ENCODE measurements around the gene SAMSN1. TPM values are rescaled to one million over a fixed set of nuclear protein-coding genes. Genes with fewer than 3 reads are reported as not detected.

Gene SAMSN1
- polyA plus RNA-seq, 1 of the 3 experiments (the other 2 are of a cell fraction) = not detected

- H3K9me3 ChIP-seq = no peaks in the 10 kb centered on the region
- no peaks in the 10 kb centered on the region for H4K20me1 ChIP-seq (ENCODE audit: insufficient read depth)
- no peak overlapping the region for H3K9ac ChIP-seq
- no peaks in the 10 kb centered on the region for H3K27me3 ChIP-seq (ENCODE audit: insufficient read depth)
- H3K4me1 ChIP-seq (ENCODE audit: control insufficient read depth in 1 of 2, insufficient read depth in 2 of 2, low read depth in 1 of 2, low read length in 1 of 2) = no peaks in the 10 kb centered on the region
- H3K9me2 ChIP-seq = no peaks in the 10 kb centered on the region
- TF ChIP-seq YY1 (IDR thresholded peaks at IDR 0.05; ENCODE audit: low read depth) (no peak), ZBTB33 (IDR thresholded peaks at IDR 0.05; ENCODE audit: borderline replicate concordance, low read depth) (no peak), CHD2 (IDR thresholded peaks at IDR 0.05; ENCODE audit: low read length, partially characterized antibody) (no peak), GABPA (IDR thresholded peaks at IDR 0.05; ENCODE audit: low read depth) (no peak), TAF1 (IDR thresholded peaks at IDR 0.05; ENCODE audit: borderline replicate concordance, low read depth, low read length) (no peak), MAX (IDR thresholded peaks at IDR 0.05; ENCODE audit: low read depth) (no peak), REST (IDR thresholded peaks at IDR 0.05; ENCODE audit: low read depth, low read length) (no peak), SMC3 (IDR thresholded peaks at IDR 0.05; ENCODE audit: low read depth, low read length) (no peak), MEF2A (IDR thresholded peaks at IDR 0.05; ENCODE audit: borderline replicate concordance, low read depth) (no peak), USF2 (IDR thresholded peaks at IDR 0.05; ENCODE audit: borderline replicate concordance, low read depth, low read length) (no peak), RCOR1 (IDR thresholded peaks at IDR 0.05; ENCODE audit: low read length) (no peak), FOXM1 (IDR thresholded peaks at IDR 0.05; ENCODE audit: low read depth) (no peak), FOSL2 (IDR thresholded peaks at IDR 0.05; ENCODE audit: borderline replicate concordance, low read depth) (no peak), ELF1 (IDR thresholded peaks at IDR 0.05) (no peak), EZH2phosphoT487 (IDR thresholded peaks at IDR 0.05; ENCODE audit: borderline replicate concordance, low read depth) (no peak)
- H3K27ac ChIP-seq (ENCODE audit: low read depth in 2 of 2, low read length in 1 of 2) = no peak overlapping the region
- no peak overlapping the region for H2AFZ ChIP-seq (ENCODE audit: low read depth)
- ChIA-PET CTCF (no interaction called here), POLR2A (no interaction called here)
- H3K4me2 ChIP-seq = no peak overlapping the region
- H3F3A ChIP-seq (replicated peaks; ENCODE audit: insufficient read depth) = no peaks in the 10 kb centered on the region
- no peaks in the 10 kb centered on the region for H3K79me2 ChIP-seq (ENCODE audit: insufficient read depth)
- H3K36me3 ChIP-seq (replicated peaks in 1 of 2; ENCODE audit: control insufficient read depth in 1 of 2, insufficient read depth in 2 of 2, low read length in 1 of 2) = no peaks in the 10 kb centered on the region
- H3K4me3 ChIP-seq (ENCODE audit: low read depth in 2 of 2, low read length in 1 of 2) = no peak overlapping the region
- no peak for DNase-seq
These were observed 58.4 kb downstream of the SAMSN1 start for GRCh38 chr21:14487490-14488432.

Measured in SK-N-SH (cell line).